Neural cell (in vitro differentiated cells): ENCODE measurements around the gene FAM210A.

Source experiments
- CTCF ChIP-seq: fragments of 450-650 bp; IDR thresholded peaks from 2 replicates; pipeline ENCODE4 v1.5.1; 2014; ENCODE audit warnings: antibody characterized with exemption, mild to moderate bottlenecking, moderate library complexity; ENCODE audit not compliant: poor library complexity, severe bottlenecking
- EP300 ChIP-seq: fragments of 450-650 bp; conservative IDR thresholded peaks from 2 replicates; pipeline ENCODE4 v1.6.1; 2014; ENCODE audit warnings: antibody characterized with exemption, mild to moderate bottlenecking, moderate library complexity; ENCODE audit not compliant: poor library complexity, severe bottlenecking
- EZH2 ChIP-seq: fragments of 200-600, 300-800 bp; shearing (Covaris generic), sonication (generic); IDR thresholded peaks from 2 replicates; pipeline ENCODE4 v1.6.1; 2014; ENCODE audit warnings: antibody characterized with exemption, low read length, borderline replicate concordance, mild to moderate bottlenecking; ENCODE audit not compliant: insufficient read depth, poor library complexity, severe bottlenecking
- MXI1 ChIP-seq: fragments of 450-650 bp; conservative IDR thresholded peaks from 2 replicates; pipeline ENCODE4 v1.6.1; 2014; ENCODE audit warnings: antibody characterized with exemption, mild to moderate bottlenecking; ENCODE audit not compliant: poor library complexity, severe bottlenecking
- RAD21 ChIP-seq: fragments of 450-650 bp; conservative IDR thresholded peaks from 2 replicates; pipeline ENCODE4 v1.6.1; 2014; ENCODE audit warnings: antibody characterized with exemption, mild to moderate bottlenecking, moderate library complexity
- REST ChIP-seq: IDR thresholded peaks from 2 replicates; pipeline ENCODE4 v1.6.1; 2012; ENCODE audit warnings: borderline replicate concordance
- TAF1 ChIP-seq: IDR thresholded peaks from 2 replicates; pipeline ENCODE4 v1.6.1; 2012; ENCODE audit warnings: low read depth

DNA sequence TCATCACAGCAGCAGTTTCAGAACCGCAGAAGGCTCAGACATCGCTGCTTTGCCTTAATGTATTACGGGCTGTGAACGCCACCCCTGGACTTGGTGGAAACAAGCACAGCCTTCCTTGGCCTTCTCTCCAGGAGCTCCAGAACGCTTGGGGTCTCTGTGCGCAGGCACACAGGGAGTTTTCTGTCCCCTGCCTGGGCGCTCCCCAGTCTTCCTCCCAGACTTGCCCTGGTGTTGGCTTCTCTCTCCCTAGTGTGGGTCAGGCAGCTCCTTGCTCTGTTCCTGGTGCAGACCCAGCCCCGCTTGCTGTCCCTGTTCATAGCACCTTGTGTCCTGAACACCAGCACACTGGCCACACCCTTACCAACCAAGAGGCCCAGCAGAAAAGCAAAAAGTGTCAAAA lies 103.6 kb downstream of the FAM210A start:
- no peak for TF ChIP-seq EZH2
- TF ChIP-seq CTCF = no peak
- no peak for TF ChIP-seq EP300
- no peak for TF ChIP-seq MXI1
- no peak for TF ChIP-seq RAD21
- TF ChIP-seq TAF1 = no peak
- TF ChIP-seq REST = no peak
